Measurements from ENCODE around the gene RCBTB1.

DNA sequence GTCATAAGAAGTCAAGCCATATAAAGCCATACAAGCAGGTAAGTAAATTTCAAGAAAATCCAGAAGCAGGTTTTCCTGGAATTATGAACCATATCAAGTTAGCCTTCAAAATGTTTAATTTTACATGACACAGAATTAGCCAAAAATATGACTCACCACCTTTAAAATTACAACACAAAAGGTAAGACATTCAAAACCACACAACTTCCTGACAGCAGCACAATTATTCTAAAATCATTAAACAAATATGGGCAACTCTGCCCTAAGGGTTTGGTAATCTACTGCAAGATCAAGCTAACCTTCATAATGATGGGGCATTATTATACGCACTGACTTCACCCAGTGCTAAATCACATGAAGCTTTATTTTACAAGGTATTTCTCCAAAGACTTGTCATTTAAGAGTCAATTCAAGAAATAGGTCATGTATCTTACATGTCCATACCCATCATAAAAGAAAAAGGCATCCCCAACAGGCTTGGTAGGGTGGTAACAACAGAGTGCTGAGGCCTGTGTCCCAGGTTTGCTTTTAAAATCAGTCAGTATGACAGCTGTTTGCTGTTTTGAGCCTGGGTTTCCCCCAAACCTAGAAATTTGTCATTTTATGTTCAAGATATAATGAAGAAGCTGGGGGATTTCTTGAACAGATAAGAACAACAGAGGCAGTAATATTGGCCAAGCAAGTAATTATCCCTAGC lies 15.2 kb downstream of the RCBTB1 start:
- TF ChIP-seq TAF1 (IDR thresholded peaks at IDR 0.05; ENCODE audit: borderline replicate concordance, insufficient read depth, low read length) (no peak), POLR2AphosphoS5 (IDR thresholded peaks at IDR 0.05; ENCODE audit: low read depth, low read length) (no peak), SIN3A (IDR thresholded peaks at IDR 0.05; ENCODE audit: borderline replicate concordance, insufficient read depth, low read length) (no peak)
- TF ChIP-seq, protein P1, sequence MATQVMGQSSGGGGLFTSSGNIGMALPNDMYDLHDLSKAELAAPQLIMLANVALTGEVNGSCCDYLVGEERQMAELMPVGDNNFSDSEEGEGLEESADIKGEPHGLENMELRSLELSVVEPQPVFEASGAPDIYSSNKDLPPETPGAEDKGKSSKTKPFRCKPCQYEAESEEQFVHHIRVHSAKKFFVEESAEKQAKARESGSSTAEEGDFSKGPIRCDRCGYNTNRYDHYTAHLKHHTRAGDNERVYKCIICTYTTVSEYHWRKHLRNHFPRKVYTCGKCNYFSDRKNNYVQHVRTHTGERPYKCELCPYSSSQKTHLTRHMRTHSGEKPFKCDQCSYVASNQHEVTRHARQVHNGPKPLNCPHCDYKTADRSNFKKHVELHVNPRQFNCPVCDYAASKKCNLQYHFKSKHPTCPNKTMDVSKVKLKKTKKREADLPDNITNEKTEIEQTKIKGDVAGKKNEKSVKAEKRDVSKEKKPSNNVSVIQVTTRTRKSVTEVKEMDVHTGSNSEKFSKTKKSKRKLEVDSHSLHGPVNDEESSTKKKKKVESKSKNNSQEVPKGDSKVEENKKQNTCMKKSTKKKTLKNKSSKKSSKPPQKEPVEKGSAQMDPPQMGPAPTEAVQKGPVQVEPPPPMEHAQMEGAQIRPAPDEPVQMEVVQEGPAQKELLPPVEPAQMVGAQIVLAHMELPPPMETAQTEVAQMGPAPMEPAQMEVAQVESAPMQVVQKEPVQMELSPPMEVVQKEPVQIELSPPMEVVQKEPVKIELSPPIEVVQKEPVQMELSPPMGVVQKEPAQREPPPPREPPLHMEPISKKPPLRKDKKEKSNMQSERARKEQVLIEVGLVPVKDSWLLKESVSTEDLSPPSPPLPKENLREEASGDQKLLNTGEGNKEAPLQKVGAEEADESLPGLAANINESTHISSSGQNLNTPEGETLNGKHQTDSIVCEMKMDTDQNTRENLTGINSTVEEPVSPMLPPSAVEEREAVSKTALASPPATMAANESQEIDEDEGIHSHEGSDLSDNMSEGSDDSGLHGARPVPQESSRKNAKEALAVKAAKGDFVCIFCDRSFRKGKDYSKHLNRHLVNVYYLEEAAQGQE (IDR thresholded peaks at IDR 0.05; ENCODE audit: insufficient read depth in 1 of 2, low read depth in 2 of 2, low read length in 2 of 2): no peak
